ENCODE data around the gene RNF169. TPM values are rescaled to one million over a fixed set of nuclear protein-coding genes. Genes with fewer than 3 reads are reported as not detected.
A peak's percentile ranks its signal among the peaks of the same experiment; 100 is the strongest.

The RNF169 gene
- total and polyA plus RNA-seq, 8 donors: 19.4 to 23.6 (median 22.2) TPM

GRCh38 chr11:74720596-74721478 lies 27.8 kb upstream of the RNF169 start:
- Histone ChIP-seq H3K27ac (peak overlapping the region in 1 of 2 donors; percentile 62), H3K36me3 (no peaks in the 10 kb centered on the region), H3K9me3 (no peaks in the 10 kb centered on the region), H3K27me3 (peaks cover 0 to 5% of the 10 kb centered on the region in 2 donors), H3K4me1 (no peaks in the 10 kb centered on the region), H3K4me3 (no peak overlapping the region)
- TF ChIP-seq CTCF (IDR thresholded peaks at IDR 0.05): no peak
- peak in 3 of 4 donors; percentile 46 to 93 (median 81) for DNase-seq
- intact Hi-C loops (cut with DNase I): no loop called here
- peak; percentile 77 for ATAC-seq

- Histone ChIP-seq H3K27ac (peak overlapping the region in 1 of 2 donors; percentile 62), H3K4me1 (peaks cover 0 to 3% of the 10 kb centered on the region in 2 donors), H3K9me3 (no peaks in the 10 kb centered on the region), H3K36me3 (no peaks in the 10 kb centered on the region), H3K27me3 (peaks cover 0 to 11% of the 10 kb centered on the region in 2 donors), H3K4me3 (no peak overlapping the region)
- no peak for ATAC-seq
- no peak for TF ChIP-seq CTCF (IDR thresholded peaks at IDR 0.05)
- DNase-seq: no peak
- intact Hi-C loops (cut with DNase I): no loop called here
Measured at GRCh38 chr11:74721479-74721835, 27.2 kb upstream of the RNF169 start.

GRCh38 chr11:74723511-74723910 lies 25.1 kb upstream of the RNF169 start:
- Histone ChIP-seq H3K27ac (no peak overlapping the region), H3K4me3 (no peak overlapping the region), H3K9me3 (no peaks in the 10 kb centered on the region), H3K4me1 (peaks cover 0 to 6% of the 10 kb centered on the region in 2 donors), H3K36me3 (no peaks in the 10 kb centered on the region), H3K27me3 (peaks cover 0 to 15% of the 10 kb centered on the region in 2 donors)
- intact Hi-C loops (cut with DNase I): no loop called here
- ATAC-seq (no peak), DNase-seq (no peak)
- TF ChIP-seq CTCF (IDR thresholded peaks at IDR 0.05): no peak

- no peak for DNase-seq
- Histone ChIP-seq H3K4me3 (no peak overlapping the region), H3K36me3 (no peaks in the 10 kb centered on the region), H3K9me3 (no peaks in the 10 kb centered on the region), H3K27ac (no peak overlapping the region), H3K4me1 (peaks cover 0 to 6% of the 10 kb centered on the region in 2 donors), H3K27me3 (peaks cover 13 to 37% of the 10 kb centered on the region in 2 donors)
- intact Hi-C loops (cut with DNase I): no loop called here
- no peak for TF ChIP-seq CTCF (IDR thresholded peaks at IDR 0.05)
- ATAC-seq: no peak
Measured at GRCh38 chr11:74725701-74726100, 22.9 kb upstream of the RNF169 start.

- Histone ChIP-seq H3K4me1 (peaks cover 4 to 14% of the 10 kb centered on the region in 2 donors), H3K27ac (no peak overlapping the region), H3K36me3 (no peaks in the 10 kb centered on the region), H3K27me3 (peaks cover 20 to 46% of the 10 kb centered on the region in 2 donors), H3K4me3 (no peak overlapping the region), H3K9me3 (no peaks in the 10 kb centered on the region)
- ATAC-seq (peak; percentile 98), DNase-seq (peak; percentile 57 to 89 (median 76))
- intact Hi-C loops (cut with DNase I): no loop called here
- TF ChIP-seq CTCF (IDR thresholded peaks at IDR 0.05): peak; percentile 90 to 91
Measured at GRCh38 chr11:74726547-74727182, 22.0 kb upstream of the RNF169 start.

Data from left lung (tissue), 10 donors.